SK-N-SH (cell line): ENCODE measurements around the gene DSG3. TPM values are rescaled to one million over a fixed set of nuclear protein-coding genes. Genes with fewer than 3 reads are reported as not detected.

Source experiments
- CTCF ChIA-PET: fragments of 300-600, 350-600 bp; formaldehyde crosslinking; extraction: SDS; loops from one replicate; lab custom pipeline; 2021; lab: Yijun Ruan, JAX
- POLR2A ChIA-PET: fragments of 350-600 bp; sonication (Branson Sonifier 250); formaldehyde crosslinking; extraction: SDS; loops from one replicate; lab custom pipeline; 2020; ENCODE audit warnings: antibody characterized with exemption, inconsistent platforms; lab: Yijun Ruan, JAX
- DNase-seq: peaks from one replicate; pipeline ENCODE4 v3.0.0; 2012
- H2AFZ ChIP-seq: fragments of 200-600 bp; sonication (generic); 2 replicates; pipeline ENCODE4 v1.8.1; 2016; ENCODE audit warnings: antibody characterized with exemption, mild to moderate bottlenecking, low read depth
- H3F3A ChIP-seq: fragments of 200-600 bp; sonication (generic); replicated peaks from 2 replicates; pipeline ENCODE3; 2016; ENCODE audit warnings: antibody characterized with exemption, mild to moderate bottlenecking; ENCODE audit not compliant: insufficient read depth
- H3K27ac ChIP-seq, 2 experiments: fragments of 200-500 bp in 1 of 2; fragments of 200-600 bp in 1 of 2; sonication (Bioruptor generic) in 1 of 2; sonication (generic), shearing (Covaris generic) in 1 of 2; 2 replicates each; pipeline versions ENCODE4 v1.5.1 to v1.6.1; 2014 to 2016; ENCODE audit warnings: low read depth in 2 of 2, inconsistent platforms in 1 of 2, low read length in 1 of 2, mild to moderate bottlenecking in 1 of 2, mixed read lengths in 1 of 2
- H3K27me3 ChIP-seq: fragments of 200-600 bp; sonication (generic), shearing (Covaris generic); 2 replicates; pipeline ENCODE4 v1.6.1; 2016; ENCODE audit warnings: mixed run types; ENCODE audit not compliant: insufficient read depth
- H3K36me3 ChIP-seq, 2 experiments: fragments of 200-500 bp in 1 of 2; fragments of 200-600 bp in 1 of 2; sonication (Bioruptor generic) in 1 of 2; sonication (generic) in 1 of 2; replicated peaks in 1 of 2; 2 replicates each; pipeline versions ENCODE3 to v1.5.1; 2014 to 2016; ENCODE audit warnings: low read length in 1 of 2, mild to moderate bottlenecking in 1 of 2; ENCODE audit not compliant: insufficient read depth in 2 of 2, control insufficient read depth in 1 of 2
- H3K4me1 ChIP-seq, 2 experiments: fragments of 200-500 bp in 1 of 2; fragments of 200-600 bp in 1 of 2; sonication (Bioruptor generic) in 1 of 2; sonication (generic), shearing (Covaris generic) in 1 of 2; 2 replicates each; pipeline versions ENCODE4 v1.5.1 to v1.6.1; 2014 to 2016; ENCODE audit warnings: low read depth in 1 of 2, low read length in 1 of 2, mixed run types in 1 of 2; ENCODE audit not compliant: insufficient read depth in 2 of 2, control insufficient read depth in 1 of 2
- H3K4me2 ChIP-seq: fragments of 200-600 bp; sonication (generic), shearing (Covaris generic); 2 replicates; pipeline ENCODE4 v1.6.1; 2017; ENCODE audit warnings: mixed run types
- H3K4me3 ChIP-seq, 2 experiments: fragments of 200-500 bp in 1 of 2; fragments of 200-600 bp in 1 of 2; sonication (Bioruptor generic) in 1 of 2; sonication (generic), shearing (Covaris generic) in 1 of 2; 2 replicates each; pipeline versions ENCODE4 v1.5.1 to v1.8.1; 2014 to 2016; ENCODE audit warnings: low read depth in 2 of 2, inconsistent platforms in 1 of 2, low read length in 1 of 2, mild to moderate bottlenecking in 1 of 2, mixed read lengths in 1 of 2, moderate library complexity in 1 of 2
- H3K79me2 ChIP-seq: fragments of 200-600 bp; sonication (generic); 2 replicates; pipeline ENCODE4 v1.8.1; 2017; ENCODE audit warnings: mild to moderate bottlenecking; ENCODE audit not compliant: insufficient read depth
- H3K9ac ChIP-seq: fragments of 200-600 bp; sonication (generic); 2 replicates; pipeline ENCODE4 v1.6.1; 2017; ENCODE audit warnings: mixed run types
- H3K9me2 ChIP-seq: fragments of 200-600 bp; sonication (generic); 2 replicates; pipeline ENCODE4 v1.6.1; 2017; ENCODE audit warnings: mixed run types
- H3K9me3 ChIP-seq: fragments of 200-600 bp; sonication (generic); 2 replicates; pipeline ENCODE4 v1.6.1; 2017; ENCODE audit warnings: mixed run types, mild to moderate bottlenecking, moderate library complexity
- H4K20me1 ChIP-seq: fragments of 200-600 bp; sonication (generic); 2 replicates; pipeline ENCODE4 v1.6.1; 2017; ENCODE audit warnings: mild to moderate bottlenecking, mixed run types; ENCODE audit not compliant: insufficient read depth
- CHD2 ChIP-seq: fragments of 150-350 bp; IDR thresholded peaks from 2 replicates; pipeline ENCODE4 v1.6.1; 2018; ENCODE audit warnings: low read length; ENCODE audit not compliant: partially characterized antibody
- FOXJ3 ChIP-seq: sonication (generic); formaldehyde crosslinking; IDR thresholded peaks from 2 replicates; pipeline ENCODE4 v1.5.1; 2020; ENCODE audit warnings: mild to moderate bottlenecking, missing genetic modification reagents
- GATA2 ChIP-seq: sonication (generic); formaldehyde crosslinking; IDR thresholded peaks from 2 replicates; pipeline ENCODE4 v1.5.0; 2020; ENCODE audit warnings: mild to moderate bottlenecking, missing genetic modification reagents
- MEF2A ChIP-seq: IDR thresholded peaks from 2 replicates; pipeline ENCODE4 v1.4.0; 2012; ENCODE audit warnings: low read depth, borderline replicate concordance
- RAD21 ChIP-seq: IDR thresholded peaks from 2 replicates; pipeline ENCODE4 v1.6.1; 2012; ENCODE audit warnings: mild to moderate bottlenecking, low read length
- SMC3 ChIP-seq: IDR thresholded peaks from 2 replicates; pipeline ENCODE4 v1.6.1; 2012; ENCODE audit warnings: low read depth, low read length, improper control_type of control experiment
- TCF12 ChIP-seq: IDR thresholded peaks from 2 replicates; pipeline ENCODE4 v1.4.0; 2012
- YY1 ChIP-seq: IDR thresholded peaks from 2 replicates; pipeline ENCODE4 v1.4.0; 2012; ENCODE audit warnings: low read depth, mild to moderate bottlenecking
- WGBS: methylation state at CpG from one replicate; pipeline ENCODE4 v1.1.6; 2017; ENCODE audit warnings: low lambda C conversion rate; 5-methylcytosine and 5-hydroxymethylcytosine counted together
- polyA plus RNA-seq, 3 experiments: library from polyadenylated mRNA; depleted of rRNA; stranded (reverse); fragments of >200 nt; gene quantifications; 2 replicates each; pipeline ENCODE4 v1.2.3, GENCODE V29; 2012
- TF ChIP-seq, protein P1 (sequence below): IDR thresholded peaks from 2 replicates; pipeline ENCODE4 v1.4.0; 2012; ENCODE audit warnings: low read depth, borderline replicate concordance
- TF ChIP-seq, protein P2 (sequence below): IDR thresholded peaks from 2 replicates; pipeline ENCODE4 v1.6.1; 2012; ENCODE audit warnings: mild to moderate bottlenecking, low read depth, low read length, moderate library complexity
- TF ChIP-seq, protein P3 (sequence below): IDR thresholded peaks from 2 replicates; pipeline ENCODE4; 2012
- TF ChIP-seq, protein P4 (sequence below): fragments of 200-600 bp; sonication (generic); IDR thresholded peaks from 2 replicates; pipeline ENCODE4 v1.6.1; 2017; ENCODE audit warnings: antibody characterized with exemption, mild to moderate bottlenecking, moderate library complexity

DSG3 gene
- polyA plus RNA-seq, 1 of the 3 experiments (the other 2 are of a cell fraction) = 0.02 TPM

DNA sequence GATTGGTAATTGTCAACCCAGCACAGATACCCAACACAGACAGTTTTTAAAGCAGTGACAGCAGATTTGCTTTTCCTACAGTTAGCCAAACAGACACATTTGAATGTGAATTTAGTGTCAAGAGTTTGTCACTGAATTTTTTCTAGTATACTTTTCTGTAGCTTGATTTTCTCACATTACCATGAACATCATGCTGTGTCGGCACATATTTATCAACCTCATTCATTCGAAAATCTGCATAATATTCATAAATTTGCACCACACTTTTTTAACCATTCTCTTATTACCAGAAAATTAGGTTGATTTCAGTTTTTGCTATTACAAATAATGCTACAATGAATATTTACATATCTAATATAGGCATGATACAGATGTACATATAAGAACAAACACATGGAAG lies 27.0 kb upstream of the DSG3 start:
- Histone ChIP-seq H2AFZ (no peak overlapping the region), H3K9me2 (no peaks in the 10 kb centered on the region), H3K27me3 (no peaks in the 10 kb centered on the region), H3K36me3 (no peaks in the 10 kb centered on the region), H3F3A (no peaks in the 10 kb centered on the region), H3K4me2 (no peak overlapping the region), H3K9ac (no peak overlapping the region), H3K4me1 (no peaks in the 10 kb centered on the region), H3K9me3 (no peaks in the 10 kb centered on the region), H4K20me1 (no peaks in the 10 kb centered on the region), H3K79me2 (no peaks in the 10 kb centered on the region), H3K27ac (no peak overlapping the region), H3K4me3 (no peak overlapping the region)
- WGBS = 6% methylated on average over 2 of the region's 2 CpGs
- TF ChIP-seq YY1 (no peak), GATA2 (CRISPR knock-in tag) (no peak), CHD2 (no peak), MEF2A (no peak), RAD21 (no peak), TCF12 (no peak), FOXJ3 (CRISPR knock-in tag) (no peak)
- TF ChIP-seq, protein P1, sequence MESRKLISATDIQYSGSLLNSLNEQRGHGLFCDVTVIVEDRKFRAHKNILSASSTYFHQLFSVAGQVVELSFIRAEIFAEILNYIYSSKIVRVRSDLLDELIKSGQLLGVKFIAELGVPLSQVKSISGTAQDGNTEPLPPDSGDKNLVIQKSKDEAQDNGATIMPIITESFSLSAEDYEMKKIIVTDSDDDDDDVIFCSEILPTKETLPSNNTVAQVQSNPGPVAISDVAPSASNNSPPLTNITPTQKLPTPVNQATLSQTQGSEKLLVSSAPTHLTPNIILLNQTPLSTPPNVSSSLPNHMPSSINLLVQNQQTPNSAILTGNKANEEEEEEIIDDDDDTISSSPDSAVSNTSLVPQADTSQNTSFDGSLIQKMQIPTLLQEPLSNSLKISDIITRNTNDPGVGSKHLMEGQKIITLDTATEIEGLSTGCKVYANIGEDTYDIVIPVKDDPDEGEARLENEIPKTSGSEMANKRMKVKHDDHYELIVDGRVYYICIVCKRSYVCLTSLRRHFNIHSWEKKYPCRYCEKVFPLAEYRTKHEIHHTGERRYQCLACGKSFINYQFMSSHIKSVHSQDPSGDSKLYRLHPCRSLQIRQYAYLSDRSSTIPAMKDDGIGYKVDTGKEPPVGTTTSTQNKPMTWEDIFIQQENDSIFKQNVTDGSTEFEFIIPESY = no peak
- TF ChIP-seq, protein P2, sequence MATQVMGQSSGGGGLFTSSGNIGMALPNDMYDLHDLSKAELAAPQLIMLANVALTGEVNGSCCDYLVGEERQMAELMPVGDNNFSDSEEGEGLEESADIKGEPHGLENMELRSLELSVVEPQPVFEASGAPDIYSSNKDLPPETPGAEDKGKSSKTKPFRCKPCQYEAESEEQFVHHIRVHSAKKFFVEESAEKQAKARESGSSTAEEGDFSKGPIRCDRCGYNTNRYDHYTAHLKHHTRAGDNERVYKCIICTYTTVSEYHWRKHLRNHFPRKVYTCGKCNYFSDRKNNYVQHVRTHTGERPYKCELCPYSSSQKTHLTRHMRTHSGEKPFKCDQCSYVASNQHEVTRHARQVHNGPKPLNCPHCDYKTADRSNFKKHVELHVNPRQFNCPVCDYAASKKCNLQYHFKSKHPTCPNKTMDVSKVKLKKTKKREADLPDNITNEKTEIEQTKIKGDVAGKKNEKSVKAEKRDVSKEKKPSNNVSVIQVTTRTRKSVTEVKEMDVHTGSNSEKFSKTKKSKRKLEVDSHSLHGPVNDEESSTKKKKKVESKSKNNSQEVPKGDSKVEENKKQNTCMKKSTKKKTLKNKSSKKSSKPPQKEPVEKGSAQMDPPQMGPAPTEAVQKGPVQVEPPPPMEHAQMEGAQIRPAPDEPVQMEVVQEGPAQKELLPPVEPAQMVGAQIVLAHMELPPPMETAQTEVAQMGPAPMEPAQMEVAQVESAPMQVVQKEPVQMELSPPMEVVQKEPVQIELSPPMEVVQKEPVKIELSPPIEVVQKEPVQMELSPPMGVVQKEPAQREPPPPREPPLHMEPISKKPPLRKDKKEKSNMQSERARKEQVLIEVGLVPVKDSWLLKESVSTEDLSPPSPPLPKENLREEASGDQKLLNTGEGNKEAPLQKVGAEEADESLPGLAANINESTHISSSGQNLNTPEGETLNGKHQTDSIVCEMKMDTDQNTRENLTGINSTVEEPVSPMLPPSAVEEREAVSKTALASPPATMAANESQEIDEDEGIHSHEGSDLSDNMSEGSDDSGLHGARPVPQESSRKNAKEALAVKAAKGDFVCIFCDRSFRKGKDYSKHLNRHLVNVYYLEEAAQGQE = no peak
- TF ChIP-seq, protein P3, sequence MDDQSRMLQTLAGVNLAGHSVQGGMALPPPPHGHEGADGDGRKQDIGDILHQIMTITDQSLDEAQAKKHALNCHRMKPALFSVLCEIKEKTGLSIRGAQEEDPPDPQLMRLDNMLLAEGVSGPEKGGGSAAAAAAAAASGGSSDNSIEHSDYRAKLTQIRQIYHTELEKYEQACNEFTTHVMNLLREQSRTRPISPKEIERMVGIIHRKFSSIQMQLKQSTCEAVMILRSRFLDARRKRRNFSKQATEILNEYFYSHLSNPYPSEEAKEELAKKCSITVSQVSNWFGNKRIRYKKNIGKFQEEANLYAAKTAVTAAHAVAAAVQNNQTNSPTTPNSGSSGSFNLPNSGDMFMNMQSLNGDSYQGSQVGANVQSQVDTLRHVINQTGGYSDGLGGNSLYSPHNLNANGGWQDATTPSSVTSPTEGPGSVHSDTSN = no peak
- CTCF ChIA-PET = no interaction called here
- POLR2A ChIA-PET = no interaction called here
- no peak for DNase-seq

GRCh38 chr18:31424383-31424988 lies 23.1 kb upstream of the DSG3 start:
- Histone ChIP-seq H3K27me3 (no peaks in the 10 kb centered on the region; the same call in 1 of the 2 replicates), H3K9ac (no peak overlapping the region), H3K4me1 (no peaks in the 10 kb centered on the region), H3K36me3 (no peaks in the 10 kb centered on the region), H3K4me2 (no peak overlapping the region), H3K9me3 (no peaks in the 10 kb centered on the region), H3K4me3 (no peak overlapping the region; a peak in 1 of 4 replicates), H3K27ac (no peak overlapping the region), H3K79me2 (no peaks in the 10 kb centered on the region), H2AFZ (no peak overlapping the region), H3F3A (no peaks in the 10 kb centered on the region), H3K9me2 (no peaks in the 10 kb centered on the region), H4K20me1 (no peaks in the 10 kb centered on the region)
- TF ChIP-seq, protein P3 = no peak
- TF ChIP-seq RAD21 (peak; percentile 59), SMC3 (0 out of 2 replicates have a peak, but pooled peaks have one; percentile 17)
- TF ChIP-seq, protein P4, sequence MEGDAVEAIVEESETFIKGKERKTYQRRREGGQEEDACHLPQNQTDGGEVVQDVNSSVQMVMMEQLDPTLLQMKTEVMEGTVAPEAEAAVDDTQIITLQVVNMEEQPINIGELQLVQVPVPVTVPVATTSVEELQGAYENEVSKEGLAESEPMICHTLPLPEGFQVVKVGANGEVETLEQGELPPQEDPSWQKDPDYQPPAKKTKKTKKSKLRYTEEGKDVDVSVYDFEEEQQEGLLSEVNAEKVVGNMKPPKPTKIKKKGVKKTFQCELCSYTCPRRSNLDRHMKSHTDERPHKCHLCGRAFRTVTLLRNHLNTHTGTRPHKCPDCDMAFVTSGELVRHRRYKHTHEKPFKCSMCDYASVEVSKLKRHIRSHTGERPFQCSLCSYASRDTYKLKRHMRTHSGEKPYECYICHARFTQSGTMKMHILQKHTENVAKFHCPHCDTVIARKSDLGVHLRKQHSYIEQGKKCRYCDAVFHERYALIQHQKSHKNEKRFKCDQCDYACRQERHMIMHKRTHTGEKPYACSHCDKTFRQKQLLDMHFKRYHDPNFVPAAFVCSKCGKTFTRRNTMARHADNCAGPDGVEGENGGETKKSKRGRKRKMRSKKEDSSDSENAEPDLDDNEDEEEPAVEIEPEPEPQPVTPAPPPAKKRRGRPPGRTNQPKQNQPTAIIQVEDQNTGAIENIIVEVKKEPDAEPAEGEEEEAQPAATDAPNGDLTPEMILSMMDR = peak; percentile 82
- DNase-seq = peak; percentile 16
- CTCF ChIA-PET = interaction anchor here (0.7 to 1.7 kb wide), 4 partner anchors 13 to 288 kb away, joined by 3 to 8 read pairs (median 4); no protein-coding TSS in a partner anchor
- 9% methylated on average over 7 of the region's 7 CpGs for WGBS
- POLR2A ChIA-PET = no interaction called here
